H1 (cell line): ENCODE data around the gene ID1. TPM values are rescaled to one million over a fixed set of nuclear protein-coding genes. Genes with fewer than 3 reads are reported as not detected.
"Not testable (repeated sequence)": the region's sequence is repeated elsewhere in the genome, so short reads cannot be mapped to it uniquely, and the experiment has no call there.

Experiments
- CTCF ChIA-PET: fragments of 300-600 bp; sonication (Branson Sonifier 250); formaldehyde crosslinking; loops from one replicate; lab custom pipeline; 2021; ENCODE audit not compliant: partially characterized antibody; lab: Charles Lee
- POLR2A ChIA-PET: fragments of 300-600 bp; sonication (Branson Sonifier 250); formaldehyde crosslinking; loops from one replicate; lab custom pipeline; 2021; ENCODE audit warnings: inconsistent platforms; ENCODE audit not compliant: partially characterized antibody; lab: Charles Lee
- DNase-seq, 2 experiments: peaks; one replicate each; pipeline versions ENCODE4 v3.0.0 to v3.0.0-alpha.2; 2010 to 2022; ENCODE audit warnings: low spot score in 2 of 2, low read depth in 1 of 2, mixed read lengths in 1 of 2
- FAIRE-seq: peaks from 2 replicates; lab custom pipeline; 2011; peaks lifted over from hg19 to GRCh38; lab: Jason Lieb, UNC
- H2AFZ ChIP-seq: 2 replicates; pipeline ENCODE4 v1.8.1; 2012; ENCODE audit warnings: low read length, inconsistent platforms
- H2AK5ac ChIP-seq: 2 replicates; pipeline ENCODE4 v1.6.1; 2013; ENCODE audit warnings: low read depth, low read length
- H2BK120ac ChIP-seq: replicated peaks from 2 replicates; pipeline ENCODE3; 2013; ENCODE audit warnings: low read depth, low read length, inconsistent platforms
- H2BK12ac ChIP-seq: 2 replicates; pipeline ENCODE4 v1.6.1; 2013; ENCODE audit warnings: low read depth, low read length
- H2BK15ac ChIP-seq: 2 replicates; pipeline ENCODE4 v1.6.1; 2013; ENCODE audit warnings: low read length
- H2BK20ac ChIP-seq: 2 replicates; pipeline ENCODE4 v1.6.1; 2013; ENCODE audit warnings: low read length
- H2BK5ac ChIP-seq: 2 replicates; pipeline ENCODE4 v1.6.1; 2013; ENCODE audit warnings: low read depth, low read length
- H3K14ac ChIP-seq: 2 replicates; pipeline ENCODE4 v1.6.1; 2013; ENCODE audit warnings: inconsistent platforms; ENCODE audit not compliant: insufficient read length
- H3K18ac ChIP-seq: 2 replicates; pipeline ENCODE4 v1.6.1; 2013; ENCODE audit warnings: low read length; ENCODE audit errors: extremely low read depth
- H3K23ac ChIP-seq: 2 replicates; pipeline ENCODE4 v1.6.1; 2013; ENCODE audit warnings: inconsistent platforms; ENCODE audit not compliant: insufficient read length
- H3K23me2 ChIP-seq: 2 replicates; pipeline ENCODE4 v1.6.1; 2013; ENCODE audit warnings: low read depth, low read length
- H3K27ac ChIP-seq: 2 replicates; pipeline ENCODE4 v1.6.1; 2011; ENCODE audit warnings: low read depth, low read length, inconsistent platforms
- H3K27me3 ChIP-seq, 4 experiments: replicated peaks in 1 of 4; 1 replicate in 1 of 4; 2 replicates in 3 of 4; pipeline versions ENCODE4 v1.6.1 to v1.8.1; 2011 to 2013; ENCODE audit warnings: low read length in 3 of 4, mild to moderate bottlenecking in 3 of 4, inconsistent platforms in 2 of 4, mixed read lengths in 2 of 4, moderate library complexity in 1 of 4; ENCODE audit not compliant: control insufficient read depth in 3 of 4, insufficient read depth in 3 of 4; ENCODE audit errors: extremely low read depth in 1 of 4
- H3K36me3 ChIP-seq, 4 experiments: 2 replicates each; pipeline versions ENCODE4 v1.6.1 to v1.8.1; 2011 to 2013; ENCODE audit warnings: mild to moderate bottlenecking in 4 of 4, low read length in 3 of 4, moderate library complexity in 2 of 4, control low read depth in 1 of 4, inconsistent platforms in 1 of 4; ENCODE audit not compliant: insufficient read depth in 4 of 4, control insufficient read depth in 2 of 4
- H3K4ac ChIP-seq: replicated peaks from 2 replicates; pipeline ENCODE3; 2013; ENCODE audit warnings: low read length, low read depth, mixed read lengths, inconsistent platforms; ENCODE audit not compliant: insufficient read length
- H3K4me1 ChIP-seq, 4 experiments: replicated peaks in 1 of 4; 1 replicate in 1 of 4; 2 replicates in 3 of 4; pipeline versions ENCODE4 v1.6.1 to v1.8.1; 2011 to 2013; ENCODE audit warnings: low read length in 3 of 4, inconsistent platforms in 2 of 4, mixed read lengths in 1 of 4; ENCODE audit not compliant: insufficient read depth in 4 of 4, control insufficient read depth in 3 of 4
- H3K4me2 ChIP-seq, 2 experiments: 2 replicates each; pipeline versions ENCODE4 v1.6.1 to v1.8.1; 2011 to 2013; ENCODE audit warnings: low read depth in 2 of 2, low read length in 2 of 2, control low read depth in 1 of 2, inconsistent platforms in 1 of 2, mild to moderate bottlenecking in 1 of 2; ENCODE audit not compliant: insufficient read depth in 1 of 2
- H3K4me3 ChIP-seq, 4 experiments: fragments of 200-600, 300-600 bp in 1 of 4; sonication (generic), shearing (Covaris generic), sonication (Bioruptor Twin) in 1 of 4; 2 replicates each; pipeline versions ENCODE4 v1.5.1 to v1.8.1; 2011 to 2016; ENCODE audit warnings: low read length in 4 of 4, low read depth in 3 of 4, control low read depth in 2 of 4, inconsistent platforms in 2 of 4, mild to moderate bottlenecking in 2 of 4, mixed read lengths in 1 of 4, moderate library complexity in 1 of 4; ENCODE audit not compliant: insufficient read depth in 2 of 4; ENCODE audit errors: extremely low read depth in 1 of 4
- H3K56ac ChIP-seq: replicated peaks from 2 replicates; pipeline ENCODE3; 2013; ENCODE audit warnings: low read depth, mild to moderate bottlenecking, mixed read lengths, low read length, inconsistent platforms; ENCODE audit not compliant: insufficient read length
- H3K79me1 ChIP-seq: 2 replicates; pipeline ENCODE4 v1.6.1; 2013; ENCODE audit warnings: low read depth, low read length, control low read depth
- H3K79me2 ChIP-seq, 2 experiments: 2 replicates each; pipeline versions ENCODE4 v1.6.1 to v1.8.1; 2012 to 2013; ENCODE audit warnings: low read length in 2 of 2, mild to moderate bottlenecking in 2 of 2, inconsistent platforms in 1 of 2; ENCODE audit not compliant: insufficient read depth in 2 of 2, control insufficient read depth in 1 of 2
- H3K9ac ChIP-seq, 4 experiments: replicated peaks in 1 of 4; 1 replicate in 1 of 4; 2 replicates in 3 of 4; pipeline versions ENCODE4 v1.6.1 to v1.8.1; 2011 to 2013; ENCODE audit warnings: low read depth in 3 of 4, low read length in 3 of 4, control low read depth in 2 of 4, mild to moderate bottlenecking in 2 of 4, moderate library complexity in 2 of 4, inconsistent platforms in 1 of 4; ENCODE audit errors: extremely low read depth in 1 of 4
- H3K9me3 ChIP-seq, 2 experiments: 2 replicates each; pipeline versions ENCODE4 v1.6.1 to v1.8.1; 2012 to 2013; ENCODE audit warnings: mild to moderate bottlenecking in 2 of 2, moderate library complexity in 2 of 2, control low read depth in 1 of 2, inconsistent platforms in 1 of 2, low read depth in 1 of 2, low read length in 1 of 2, mixed read lengths in 1 of 2; ENCODE audit not compliant: insufficient read depth in 2 of 2
- H4K20me1 ChIP-seq, 2 experiments: replicated peaks in 1 of 2; 2 replicates each; pipeline versions ENCODE3 to v1.8.1; 2011 to 2013; ENCODE audit warnings: inconsistent platforms in 2 of 2, low read length in 2 of 2, mild to moderate bottlenecking in 1 of 2; ENCODE audit not compliant: insufficient read depth in 2 of 2, control insufficient read depth in 1 of 2
- H4K5ac ChIP-seq: 2 replicates; pipeline ENCODE4 v1.6.1; 2013; ENCODE audit warnings: low read length, low read depth, mixed read lengths, inconsistent platforms; ENCODE audit not compliant: insufficient read length
- H4K8ac ChIP-seq: 2 replicates; pipeline ENCODE4 v1.8.0; 2013; ENCODE audit warnings: mild to moderate bottlenecking, moderate library complexity, low read length, inconsistent platforms; ENCODE audit not compliant: insufficient read depth; ENCODE audit errors: extremely low read depth
- H4K91ac ChIP-seq: replicated peaks from 2 replicates; pipeline ENCODE3; 2013; ENCODE audit warnings: low read length, mixed read lengths, inconsistent platforms; ENCODE audit not compliant: insufficient read length
- WGBS, 2 experiments: shearing (Covaris generic) in 1 of 2; methylation state at CpG; one replicate each; pipeline versions ENCODE4 v1.1.6 to v1.1.7; 2013 to 2015; ENCODE audit warnings: low lambda C conversion rate in 2 of 2, mixed read lengths in 2 of 2, inconsistent platforms in 1 of 2, low coverage in 1 of 2, missing lambda C conversion rate in 1 of 2; ENCODE audit not compliant: insufficient replicate concordance in 2 of 2, insufficient coverage in 1 of 2, insufficient read length in 1 of 2; ENCODE audit errors: extremely low coverage in 1 of 2, missing lambda C conversion rate in 1 of 2; 5-methylcytosine and 5-hydroxymethylcytosine counted together
- polyA plus RNA-seq, 7 experiments: library from polyadenylated mRNA; depleted of rRNA in 3 of 7; stranded (reverse) in 5 of 7; unstranded in 2 of 7; fragments of >200 nt in 5 of 7; fragments of 200-250 nt in 2 of 7; gene quantifications; 1 replicate in 5 of 7; 2 replicates in 1 of 7; 4 replicates in 1 of 7; pipeline versions ENCODE4 v1.2.1 to v1.2.3, GENCODE V29; 2011 to 2013; ENCODE audit warnings: missing spikeins in 2 of 7, mixed read lengths in 2 of 7
- total RNA-seq: library from RNA; stranded (reverse); fragmentation: NEBNext Ultra II Directional; extraction: Animal tissue kit (Norgen Biotek cat#: 25700); gene quantifications from 2 replicates; pipeline ENCODE4 v1.2.1, GENCODE V29; 2021

Gene ID1
- total and polyA plus RNA-seq, 2 of the 8 experiments (the other 6 are each of a cell fraction or from before 2014, with no cell fraction given) = 120 to 357 TPM

GRCh38 chr20:31628057-31628456, 23.0 kb downstream of the ID1 start:
- H4K91ac ChIP-seq, H3K27ac ChIP-seq, H3K4me3 ChIP-seq, H3K23ac ChIP-seq, H2AFZ ChIP-seq, H4K5ac ChIP-seq, H3K4ac ChIP-seq, H4K8ac ChIP-seq, H2AK5ac ChIP-seq, H3K36me3 ChIP-seq, H4K20me1 ChIP-seq, H2BK120ac ChIP-seq, H3K79me1 ChIP-seq, H2BK20ac ChIP-seq, H3K9me3 ChIP-seq, H3K4me2 ChIP-seq, H3K14ac ChIP-seq, H3K56ac ChIP-seq, H2BK15ac ChIP-seq, H3K79me2 ChIP-seq, H3K9ac ChIP-seq, H3K23me2 ChIP-seq, H3K4me1 ChIP-seq, H3K18ac ChIP-seq, DNase-seq, H3K27me3 ChIP-seq, H2BK12ac ChIP-seq, H2BK5ac ChIP-seq, FAIRE-seq: not testable (repeated sequence)
- ChIA-PET CTCF (interaction anchor here (1.4 to 1.6 kb wide), 2 partner anchors 58 to 96 kb away, joined by 3 to 4 read pairs; no protein-coding TSS in a partner anchor), POLR2A (interaction anchor here (0.6 kb wide), 1 partner anchor 172 kb away, joined by 4 read pairs; no protein-coding TSS in a partner anchor)
- 83% methylated on average over 2 of the region's 2 CpGs; no CpG with 5 or more reads in 1 of the 2 experiments for WGBS, 2 experiments
